ENCODE measurements around the gene SUN2. TPM values are rescaled to one million over a fixed set of nuclear protein-coding genes. Genes with fewer than 3 reads are reported as not detected.

Gene SUN2
- total and polyA plus RNA-seq, 9 of the 15 experiments (the other 6 are each of a cell fraction or from before 2014, with no cell fraction given), result 0.11 to 42.6 (median 16.7) TPM

GRCh38 chr22:38738475-38739070 is 17.2 kb downstream of the SUN2 start:
- in situ Hi-C loops (cut with MboI), result no loop called here
- H3K36me3 ChIP-seq (ENCODE audit: control insufficient read depth, insufficient read depth, low read length), result peaks cover 93% of the 10 kb centered on the region
- CTCF ChIA-PET (ENCODE audit: low intra/inter-chr PET ratio), result no interaction called here
- BruUV-seq (replicated peaks), result no TSS peak
- no peak overlapping the region for H2AFZ ChIP-seq (ENCODE audit: low read depth, low read length)
- H3K27me3 ChIP-seq (ENCODE audit: control insufficient read depth in 2 of 2, insufficient read depth in 2 of 2, low read length in 2 of 2), result no peaks in the 10 kb centered on the region
- no peak overlapping the region for H3K27ac ChIP-seq (ENCODE audit: extremely low read depth, low read depth, low read length)
- intact Hi-C loops (cut with micrococcal nuclease), result no loop called here
- H3K79me2 ChIP-seq (ENCODE audit: control insufficient read depth, insufficient read depth, low read length), result no peaks in the 10 kb centered on the region
- no peaks in the 10 kb centered on the region for H3K9me1 ChIP-seq (ENCODE audit: control insufficient read depth, insufficient read depth, low read length)
- DNase-seq (ENCODE audit: extremely low read depth in 1 of 4, low spot score in 3 of 4) (no peak), ATAC-seq (no peak), FAIRE-seq (no peak)
- H3K4me1 ChIP-seq (replicated peaks in 1 of 2; ENCODE audit: control insufficient read depth in 2 of 2, insufficient read depth in 2 of 2, low read length in 2 of 2), result peaks cover 0 to 4% of the 10 kb centered on the region in 2 experiments; a peak in 1 of 5 replicates
- H4K20me1 ChIP-seq (replicated peaks; ENCODE audit: control insufficient read depth, insufficient read depth, low read length), result no peaks in the 10 kb centered on the region; the same call in 1 of the 2 replicates
- H3K9ac ChIP-seq (ENCODE audit: insufficient read depth in 1 of 2, low read depth in 2 of 2, low read length in 2 of 2), result no peak overlapping the region
- no peak overlapping the region for H3K4me3 ChIP-seq
- POLR2A ChIA-PET, result interaction anchor here (0.6 to 1.4 kb wide), 4 partner anchors 9 to 32 kb away, joined by 3 read pairs; no protein-coding TSS in a partner anchor
- no peak overlapping the region for H3K4me2 ChIP-seq (ENCODE audit: insufficient read depth, low read length)
- H3K9me3 ChIP-seq (replicated peaks; ENCODE audit: control insufficient read depth, insufficient read depth, low read depth, low read length), result no peaks in the 10 kb centered on the region
- WGBS (ENCODE audit: insufficient coverage, low coverage, missing lambda C conversion rate), result 98% methylated on average over 6 of the region's 18 CpGs
- TF ChIP-seq POLR2A (conservative IDR thresholded peaks at IDR 0.05) (peak; percentile 19; the same call in 1 of the 2 replicates), SIX5 (IDR thresholded peaks at IDR 0.05; ENCODE audit: borderline replicate concordance in 1 of 2, insufficient read depth in 1 of 2, low read depth in 1 of 2, low read length in 2 of 2) (no peak), BACH1 (tag; IDR thresholded peaks at IDR 0.05) (no peak), ZNF609 (CRISPR knock-in tag; IDR thresholded peaks at IDR 0.05; ENCODE audit: borderline replicate concordance) (no peak), POLR2G (IDR thresholded peaks at IDR 0.05; ENCODE audit: low read depth, low read length) (0 out of 2 replicates have a peak, but pooled peaks have one; percentile 15), ZNF778 (CRISPR knock-in tag; IDR thresholded peaks at IDR 0.05) (no peak)
